Mammary epithelial cell (primary cell): ENCODE measurements around the gene TAS1R2.

Experiments
- CTCF ChIP-seq, 2 donors: IDR thresholded peaks in 1 of 2; conservative IDR thresholded peaks in 1 of 2; 2 replicates each; pipeline ENCODE4 v1.5.1; 2011 to 2012; ENCODE audit warnings: inconsistent platforms in 2 of 2, low read length in 2 of 2, mild to moderate bottlenecking in 2 of 2, control low read depth in 1 of 2, low read depth in 1 of 2; ENCODE audit not compliant: insufficient read depth in 1 of 2; ENCODE audit errors: extremely low read depth in 1 of 2
- EZH2 ChIP-seq: IDR thresholded peaks from 2 replicates; pipeline ENCODE4 v1.6.1; 2012; ENCODE audit warnings: low read length, inconsistent platforms, borderline replicate concordance

GRCh38 chr1:18880585-18880984, 21.1 kb upstream of the TAS1R2 start:
- no peak for TF ChIP-seq EZH2
- TF ChIP-seq CTCF (conservative IDR thresholded peaks at IDR 0.05 in 1 of 2, IDR thresholded peaks at IDR 0.05 in 1 of 2; ENCODE audit: extremely low read depth in 1 of 2, insufficient read depth in 1 of 2, low read depth in 1 of 2, low read length in 2 of 2), result no peak
